ENCODE measurements around the gene DNM3.
A peak's percentile ranks its signal among the peaks of the same experiment; 100 is the strongest.
"Not testable (repeated sequence)": the region's sequence is repeated elsewhere in the genome, so short reads cannot be mapped to it uniquely, and the experiment has no call there.

Gene DNM3

GRCh38 chr1:172431721-172432192, 590.5 kb downstream of the DNM3 start:
- Histone ChIP-seq H3K4me1 (ENCODE audit: control insufficient read depth, insufficient read depth, low read length) (no peaks in the 10 kb centered on the region), H3K9ac (ENCODE audit: low read length) (no peak overlapping the region), H3K36me3 (ENCODE audit: control insufficient read depth, insufficient read depth, low read length, severe bottlenecking) (no peaks in the 10 kb centered on the region), H3K27me3 (replicated peaks; ENCODE audit: control insufficient read depth, insufficient read depth, low read length) (no peaks in the 10 kb centered on the region), H3K4me3 (ENCODE audit: low read length) (no peak overlapping the region), H3K9me3 (ENCODE audit: control insufficient read depth, low read length) (no peaks in the 10 kb centered on the region)
- no peak for DNase-seq (ENCODE audit: low read depth)

GRCh38 chr1:172437183-172437582, 595.9 kb downstream of the DNM3 start:
- H3K9ac ChIP-seq (ENCODE audit: low read length); H3K27me3 ChIP-seq (replicated peaks; ENCODE audit: control insufficient read depth, insufficient read depth, low read length); H3K9me3 ChIP-seq (ENCODE audit: control insufficient read depth, low read length); H3K36me3 ChIP-seq (ENCODE audit: control insufficient read depth, insufficient read depth, low read length, severe bottlenecking); DNase-seq (ENCODE audit: low read depth); H3K4me3 ChIP-seq (ENCODE audit: low read length): not testable (repeated sequence)
- peaks cover 19% of the 10 kb centered on the region for H3K4me1 ChIP-seq (ENCODE audit: control insufficient read depth, insufficient read depth, low read length)

GRCh38 chr1:172442404-172442803, 601.1 kb downstream of the DNM3 start:
- Histone ChIP-seq H3K4me1 (ENCODE audit: control insufficient read depth, insufficient read depth, low read length) (peaks cover 44% of the 10 kb centered on the region), H3K27me3 (replicated peaks; ENCODE audit: control insufficient read depth, insufficient read depth, low read length) (no peaks in the 10 kb centered on the region), H3K9me3 (ENCODE audit: control insufficient read depth, low read length) (no peaks in the 10 kb centered on the region), H3K36me3 (ENCODE audit: control insufficient read depth, insufficient read depth, low read length, severe bottlenecking) (peaks cover 7% of the 10 kb centered on the region), H3K9ac (ENCODE audit: low read length) (no peak overlapping the region), H3K4me3 (ENCODE audit: low read length) (peak overlapping the region; percentile 95)
- DNase-seq (ENCODE audit: low read depth): no peak

GRCh38 chr1:172442843-172443565, 601.7 kb downstream of the DNM3 start:
- Histone ChIP-seq H3K27me3 (replicated peaks; ENCODE audit: control insufficient read depth, insufficient read depth, low read length) (no peaks in the 10 kb centered on the region), H3K36me3 (ENCODE audit: control insufficient read depth, insufficient read depth, low read length, severe bottlenecking) (peaks cover 7% of the 10 kb centered on the region), H3K9ac (ENCODE audit: low read length) (peak overlapping the region; percentile 95), H3K9me3 (ENCODE audit: control insufficient read depth, low read length) (no peaks in the 10 kb centered on the region), H3K4me3 (ENCODE audit: low read length) (peak overlapping the region; percentile 95), H3K4me1 (ENCODE audit: control insufficient read depth, insufficient read depth, low read length) (peaks cover 50% of the 10 kb centered on the region)
- DNase-seq (ENCODE audit: low read depth): no peak

GRCh38 chr1:172443666-172444453, 602.6 kb downstream of the DNM3 start, which contains the start of gene PIGC:
Gene PIGC (minus strand): TSS chr1:172444069. CDS start chr1:172442622, 1,447 bp downstream.
- peaks cover 7% of the 10 kb centered on the region for H3K36me3 ChIP-seq (ENCODE audit: control insufficient read depth, insufficient read depth, low read length, severe bottlenecking)
- no peaks in the 10 kb centered on the region for H3K9me3 ChIP-seq (ENCODE audit: control insufficient read depth, low read length)
- peak within 1 kb of the TSS; percentile 95 for H3K9ac ChIP-seq (ENCODE audit: low read length)
- no peaks in the 10 kb centered on the region for H3K27me3 ChIP-seq (replicated peaks; ENCODE audit: control insufficient read depth, insufficient read depth, low read length)
- peak within 1 kb of the TSS; percentile 95 for H3K4me3 ChIP-seq (ENCODE audit: low read length)
- DNase-seq (ENCODE audit: low read depth): peak; percentile 97
- peaks cover 52% of the 10 kb centered on the region for H3K4me1 ChIP-seq (ENCODE audit: control insufficient read depth, insufficient read depth, low read length)

- H3K4me1 ChIP-seq (ENCODE audit: control insufficient read depth, insufficient read depth, low read length): peaks cover 41% of the 10 kb centered on the region
- H3K9me3 ChIP-seq (ENCODE audit: control insufficient read depth, low read length): no peaks in the 10 kb centered on the region
- H3K27me3 ChIP-seq (replicated peaks; ENCODE audit: control insufficient read depth, insufficient read depth, low read length): no peaks in the 10 kb centered on the region
- no peak for DNase-seq (ENCODE audit: low read depth)
- no peak overlapping the region for H3K9ac ChIP-seq (ENCODE audit: low read length)
- peaks cover 4% of the 10 kb centered on the region for H3K36me3 ChIP-seq (ENCODE audit: control insufficient read depth, insufficient read depth, low read length, severe bottlenecking)
- H3K4me3 ChIP-seq (ENCODE audit: low read length): no peak overlapping the region
These were observed 605.2 kb downstream of the DNM3 start for GRCh38 chr1:172446547-172446946.

- peak; percentile 48 for DNase-seq (ENCODE audit: low read depth)
These were observed 606.3 kb downstream of the DNM3 start for GRCh38 chr1:172447641-172448040.

GRCh38 chr1:172448995-172449584, 607.8 kb downstream of the DNM3 start:
- no peak overlapping the region for H3K9ac ChIP-seq (ENCODE audit: low read length)
- no peaks in the 10 kb centered on the region for H3K27me3 ChIP-seq (replicated peaks; ENCODE audit: control insufficient read depth, insufficient read depth, low read length)
- no peak overlapping the region for H3K4me3 ChIP-seq (ENCODE audit: low read length)
- DNase-seq (ENCODE audit: low read depth): no peak
- no peaks in the 10 kb centered on the region for H3K36me3 ChIP-seq (ENCODE audit: control insufficient read depth, insufficient read depth, low read length, severe bottlenecking)
- no peaks in the 10 kb centered on the region for H3K9me3 ChIP-seq (ENCODE audit: control insufficient read depth, low read length)
- peaks cover 40% of the 10 kb centered on the region for H3K4me1 ChIP-seq (ENCODE audit: control insufficient read depth, insufficient read depth, low read length)

More at GRCh38 chr1:172447641-172448040, 606.3 kb downstream of the DNM3 start:
- H3K4me1 ChIP-seq (ENCODE audit: control insufficient read depth, insufficient read depth, low read length): peaks cover 37% of the 10 kb centered on the region
- no peaks in the 10 kb centered on the region for H3K36me3 ChIP-seq (ENCODE audit: control insufficient read depth, insufficient read depth, low read length, severe bottlenecking)
- H3K27me3 ChIP-seq (replicated peaks; ENCODE audit: control insufficient read depth, insufficient read depth, low read length): no peaks in the 10 kb centered on the region
- no peak overlapping the region for H3K9ac ChIP-seq (ENCODE audit: low read length)
- no peaks in the 10 kb centered on the region for H3K9me3 ChIP-seq (ENCODE audit: control insufficient read depth, low read length)
- no peak overlapping the region for H3K4me3 ChIP-seq (ENCODE audit: low read length)

- Histone ChIP-seq H3K4me1 (ENCODE audit: control insufficient read depth, insufficient read depth, low read length) (peaks cover 33% of the 10 kb centered on the region), H3K36me3 (ENCODE audit: control insufficient read depth, insufficient read depth, low read length, severe bottlenecking) (no peaks in the 10 kb centered on the region), H3K9ac (ENCODE audit: low read length) (peak overlapping the region; percentile 34), H3K9me3 (ENCODE audit: control insufficient read depth, low read length) (no peaks in the 10 kb centered on the region), H3K27me3 (replicated peaks; ENCODE audit: control insufficient read depth, insufficient read depth, low read length) (no peaks in the 10 kb centered on the region), H3K4me3 (ENCODE audit: low read length) (peak overlapping the region; percentile 41)
- DNase-seq (ENCODE audit: low read depth): peak; percentile 88
These were observed 608.6 kb downstream of the DNM3 start for GRCh38 chr1:172449585-172450523.

GRCh38 chr1:172450524-172450885, 609.2 kb downstream of the DNM3 start:
- no peak for DNase-seq (ENCODE audit: low read depth)
- H3K4me3 ChIP-seq (ENCODE audit: low read length): no peak overlapping the region
- peaks cover 3% of the 10 kb centered on the region for H3K27me3 ChIP-seq (replicated peaks; ENCODE audit: control insufficient read depth, insufficient read depth, low read length)
- H3K36me3 ChIP-seq (ENCODE audit: control insufficient read depth, insufficient read depth, low read length, severe bottlenecking): no peaks in the 10 kb centered on the region
- peak overlapping the region; percentile 34 for H3K9ac ChIP-seq (ENCODE audit: low read length)
- H3K9me3 ChIP-seq (ENCODE audit: control insufficient read depth, low read length): no peaks in the 10 kb centered on the region
- peaks cover 32% of the 10 kb centered on the region for H3K4me1 ChIP-seq (ENCODE audit: control insufficient read depth, insufficient read depth, low read length)

Measured in adipocyte (in vitro differentiated cells).